GM21381 (cell line): ENCODE data around the gene SIK3.

Experiments
- ATAC-seq: cut with Tn5 transposase; IDR thresholded peaks from one replicate; pipeline ENCODE4 v1.9.1; 2021; ENCODE audit warnings: mild to moderate bottlenecking, moderate library complexity; ENCODE audit not compliant: unreplicated experiment

Gene SIK3

DNA sequence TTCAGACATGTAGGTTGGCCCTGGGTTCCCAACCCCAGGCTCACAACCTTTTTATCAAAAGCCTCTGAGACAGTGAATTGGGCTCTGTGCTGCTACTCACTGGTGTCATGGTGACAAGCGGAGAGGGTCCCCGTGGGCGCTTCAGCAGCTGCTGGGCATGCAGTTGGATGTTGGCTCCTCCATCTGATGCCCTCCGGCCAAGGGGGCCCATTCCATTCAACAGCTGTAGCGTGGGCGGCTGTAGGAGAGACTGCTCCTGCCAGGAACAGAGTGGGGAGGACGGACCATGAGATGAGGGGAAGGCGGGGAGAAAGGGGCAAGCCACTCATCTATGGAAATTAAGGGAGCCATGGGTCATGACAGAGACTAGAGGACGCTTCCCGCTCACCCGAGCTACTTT is 224.8 kb downstream of the SIK3 start:
- ATAC-seq, result no peak

DNA sequence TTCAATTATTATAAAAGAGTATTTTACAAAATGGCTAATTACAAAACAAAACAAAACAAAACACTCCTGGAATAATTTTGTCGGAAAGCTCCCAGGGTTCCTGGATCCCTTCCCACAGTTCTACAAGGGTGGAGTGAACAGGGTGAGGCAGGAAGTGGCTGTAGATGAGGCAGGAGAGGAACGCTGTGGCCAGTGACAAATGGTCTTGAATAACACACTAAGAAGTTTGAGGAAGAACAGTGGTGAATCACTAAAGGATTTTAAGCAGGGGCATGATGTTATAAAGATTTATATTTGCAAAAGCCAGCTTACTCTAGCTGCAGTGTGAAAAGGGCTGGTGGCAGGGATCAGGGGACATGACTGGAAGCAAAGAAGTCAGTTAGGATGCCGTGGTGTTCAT is 227.0 kb downstream of the SIK3 start:
- ATAC-seq, result no peak

DNA sequence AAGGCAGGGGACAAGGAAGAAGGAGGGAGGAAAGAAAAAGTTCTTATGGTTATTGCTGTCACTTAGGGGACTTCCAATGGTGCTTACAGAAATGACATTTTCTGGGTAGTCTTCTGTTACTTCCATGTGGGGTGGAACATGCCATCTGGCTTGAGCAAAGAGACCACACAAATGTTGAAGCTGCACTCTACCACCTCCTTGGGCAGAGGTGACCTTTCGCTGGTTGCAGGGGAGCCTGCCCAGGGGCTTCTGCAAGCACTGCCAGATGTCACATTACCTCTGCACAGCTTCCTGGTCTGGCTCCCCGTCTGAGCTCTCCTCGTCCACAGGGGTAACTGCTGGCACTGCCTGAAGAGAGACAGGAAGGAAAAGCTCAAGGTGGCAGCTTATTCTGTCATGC is 228.2 kb downstream of the SIK3 start:
- ATAC-seq, result no peak

DNA sequence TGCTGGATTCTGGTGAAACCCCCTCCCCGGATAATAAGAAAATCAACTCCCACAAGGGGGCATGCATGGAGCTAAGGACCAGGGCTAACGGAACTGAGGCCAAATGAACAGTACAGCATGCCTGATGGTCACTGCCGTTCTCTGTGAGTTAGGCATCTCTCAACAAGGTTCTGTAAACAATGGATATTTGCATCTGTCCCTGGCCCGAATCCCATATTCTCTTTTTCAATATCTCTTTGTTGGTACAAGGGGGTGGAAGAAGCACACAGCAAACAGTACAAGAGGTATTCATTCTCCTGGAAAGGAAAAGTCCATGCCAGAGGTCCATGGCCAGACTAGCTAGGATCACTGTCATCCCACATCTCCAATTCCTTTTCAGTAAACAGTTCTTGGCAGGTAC is 228.6 kb downstream of the SIK3 start:
- no peak for ATAC-seq

DNA sequence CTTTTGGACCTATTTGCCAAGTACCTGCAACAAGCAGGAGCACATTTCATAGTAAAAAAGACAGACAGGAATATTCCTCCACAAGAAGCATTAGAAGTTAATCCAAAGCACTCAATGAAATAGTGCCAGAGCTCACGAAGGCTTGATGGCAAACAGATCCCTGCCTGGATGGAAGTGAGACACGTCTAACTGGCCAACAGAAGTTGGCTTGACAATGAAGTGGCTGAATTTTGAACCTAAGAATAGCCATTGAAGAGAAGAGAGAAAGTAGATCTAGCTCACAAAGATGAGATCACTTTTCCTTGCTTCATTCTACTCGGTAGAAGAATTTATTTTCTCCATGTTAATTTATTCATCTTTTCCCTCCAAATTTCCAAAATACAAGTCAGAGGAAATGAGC is 230.2 kb downstream of the SIK3 start:
- ATAC-seq, result no peak

DNA sequence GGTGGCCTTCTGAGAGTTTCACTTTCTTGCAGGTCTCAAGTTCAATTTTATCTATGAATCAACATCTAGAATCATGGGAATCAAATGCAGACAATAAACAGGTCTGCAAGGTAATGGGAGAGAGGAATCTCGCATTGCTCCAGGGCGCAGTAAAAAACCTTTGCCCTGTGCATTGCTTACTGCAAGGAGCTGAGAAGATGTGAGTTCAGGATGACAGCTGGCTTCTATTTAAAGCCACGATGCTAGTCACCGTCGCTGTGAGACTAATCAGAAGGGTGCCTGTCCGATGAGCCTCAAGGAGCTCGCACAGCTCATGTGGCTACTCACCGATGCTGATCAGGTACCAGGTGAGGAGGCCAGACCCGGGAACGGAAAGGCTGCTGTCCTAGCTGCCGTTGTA is 230.6 kb downstream of the SIK3 start:
- no peak for ATAC-seq

- no peak for ATAC-seq
These were observed 231.3 kb downstream of the SIK3 start for GRCh38 chr11:116866804-116867455.

DNA sequence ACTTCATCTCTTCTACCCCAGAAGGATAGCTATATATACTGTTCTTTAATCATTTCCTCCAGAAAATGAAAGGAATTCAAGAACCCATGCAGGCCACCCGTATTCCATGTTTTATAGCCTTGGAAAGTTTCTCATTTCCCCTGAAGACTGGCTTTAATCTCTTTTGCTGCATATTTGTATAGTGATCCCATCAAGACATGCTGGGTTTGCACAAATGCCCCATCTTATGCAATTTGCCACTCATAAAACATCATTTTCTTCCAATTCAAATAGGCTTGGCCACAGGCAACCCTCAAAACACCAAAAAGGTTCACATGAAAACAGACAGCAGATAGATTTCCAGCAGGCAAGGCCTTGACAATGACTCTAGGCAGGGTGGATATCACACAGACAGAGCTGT is 232.5 kb downstream of the SIK3 start:
- no peak for ATAC-seq

DNA sequence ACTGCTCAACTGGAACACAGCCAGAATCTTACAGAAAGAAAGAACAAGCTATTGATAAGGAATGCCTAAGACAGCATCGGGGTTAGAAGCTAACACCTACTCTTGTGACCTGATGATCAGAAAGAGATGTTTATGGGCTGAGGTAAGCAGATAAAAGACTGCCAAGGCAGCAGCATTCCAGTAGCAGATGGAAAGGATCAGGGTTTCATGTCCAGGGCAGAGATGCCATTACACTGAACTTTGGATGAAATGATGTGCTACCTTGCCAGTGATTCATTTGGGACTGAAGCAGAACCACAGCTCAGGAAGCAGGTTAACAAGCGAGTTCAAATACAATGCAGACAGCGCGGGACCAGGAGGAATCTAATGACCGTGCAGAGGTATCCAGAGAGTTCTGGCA is 233.7 kb downstream of the SIK3 start:
- ATAC-seq, result no peak

GRCh38 chr11:116862951-116863350 is 235.3 kb downstream of the SIK3 start:
- no peak for ATAC-seq

- no peak for ATAC-seq
These were observed 236.0 kb downstream of the SIK3 start for GRCh38 chr11:116862185-116862584.

- ATAC-seq, result no peak
These were observed 236.7 kb downstream of the SIK3 start for GRCh38 chr11:116861539-116861938.

DNA sequence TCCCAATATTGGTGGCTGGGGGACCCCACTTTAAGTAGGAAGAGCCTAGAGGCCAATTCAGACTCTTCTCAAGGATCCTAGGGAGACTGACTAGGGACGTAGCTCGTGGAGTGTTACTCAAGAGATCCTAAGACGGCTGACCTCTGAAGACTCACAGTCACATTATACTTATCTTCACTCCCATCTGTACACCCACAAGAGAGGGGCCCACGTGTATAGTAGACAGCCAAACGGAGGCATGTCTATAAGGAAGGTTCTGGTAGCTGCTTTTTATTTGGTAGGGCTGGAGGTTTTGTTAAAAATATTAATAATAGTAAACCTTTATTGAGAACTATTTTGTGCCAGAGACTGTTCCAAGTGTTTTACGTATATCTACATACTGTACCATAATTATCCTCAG is 237.9 kb downstream of the SIK3 start:
- ATAC-seq, result no peak

DNA sequence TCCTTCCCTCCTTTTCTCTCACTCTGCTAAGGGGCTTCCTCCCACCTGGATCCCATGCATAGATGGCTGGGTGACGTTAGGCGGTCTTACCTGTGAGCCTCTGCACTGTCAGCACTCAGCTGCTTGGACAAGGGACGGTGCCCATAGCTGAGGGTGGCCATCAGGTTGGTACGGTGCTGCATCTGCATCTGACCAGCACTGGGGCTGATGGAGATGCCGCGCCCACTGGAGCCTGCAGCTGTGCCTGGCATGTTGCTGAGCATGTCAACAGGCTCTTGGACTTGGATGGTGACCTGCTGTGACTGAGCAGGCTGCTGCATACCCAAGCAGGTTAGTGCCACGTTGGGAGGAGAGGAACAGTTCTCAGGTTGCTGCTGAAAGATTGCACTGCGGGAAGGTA is 239.1 kb downstream of the SIK3 start:
- no peak for ATAC-seq

- no peak for ATAC-seq
These were observed 240.3 kb downstream of the SIK3 start for GRCh38 chr11:116857936-116858335.

- ATAC-seq, result no peak
These were observed 240.9 kb downstream of the SIK3 start for GRCh38 chr11:116857316-116857715.

DNA sequence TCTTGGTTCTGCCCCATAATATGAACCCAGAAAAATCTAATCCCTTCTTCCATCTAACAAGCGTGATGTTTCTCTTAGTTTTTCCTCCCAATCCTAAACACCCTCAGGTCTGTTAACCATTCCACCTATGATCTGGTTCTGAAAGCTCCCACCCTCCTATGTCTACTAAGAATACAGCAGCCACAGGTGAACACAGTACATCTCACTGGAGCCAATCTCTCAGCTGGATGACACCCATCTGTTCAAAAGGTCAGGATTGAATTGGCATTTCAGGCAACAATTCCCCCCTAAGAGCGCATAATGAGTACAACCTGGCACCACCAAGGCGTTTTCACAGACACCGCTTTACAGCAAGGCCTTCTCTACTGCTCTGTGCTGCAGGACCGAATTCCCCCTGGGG is 241.8 kb downstream of the SIK3 start:
- ATAC-seq, result no peak

DNA sequence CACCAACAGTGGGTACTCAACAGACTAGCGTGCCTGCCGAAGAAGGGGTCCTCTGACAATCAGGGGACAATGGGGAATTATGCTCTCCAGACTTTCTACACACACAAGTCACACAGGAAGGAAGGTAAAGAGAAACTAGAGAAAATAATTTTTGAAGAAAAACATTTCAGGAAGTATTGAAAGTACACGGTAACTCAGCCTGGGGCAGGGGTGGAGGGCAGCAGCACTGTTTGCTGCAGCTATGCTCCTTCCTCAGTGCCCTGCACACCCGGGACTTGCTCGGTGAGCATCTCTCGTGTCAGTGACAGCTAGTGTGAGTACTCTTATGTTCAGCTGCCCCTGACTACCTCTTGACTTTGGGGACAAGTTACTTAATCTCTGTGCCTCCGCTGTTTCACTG is 242.8 kb downstream of the SIK3 start:
- ATAC-seq, result no peak

GRCh38 chr11:116853461-116854073 is 244.7 kb downstream of the SIK3 start:
- peak; percentile 92 for ATAC-seq

- ATAC-seq, result no peak
These were observed 245.8 kb downstream of the SIK3 start for GRCh38 chr11:116852261-116853031.

GRCh38 chr11:116851626-116852025 is 246.6 kb downstream of the SIK3 start:
- no peak for ATAC-seq

- no peak for ATAC-seq
These were observed 248.7 kb downstream of the SIK3 start for GRCh38 chr11:116849486-116849885.
